ENCODE measurements around the gene LRRC61.
"Not testable (repeated sequence)": the region's sequence is repeated elsewhere in the genome, so short reads cannot be mapped to it uniquely, and the experiment has no call there.

GRCh38 chr7:150305903-150306284 lies 17.3 kb upstream of the LRRC61 start:
- not testable (repeated sequence) for TF ChIP-seq CTCF (IDR thresholded peaks at IDR 0.05; ENCODE audit: insufficient read depth, low read length, poor library complexity, severe bottlenecking); EZH2phosphoT487 (conservative IDR thresholded peaks at IDR 0.05; ENCODE audit: low read length)

Data from SU-DHL-6 (cell line).